Endothelial cell of umbilical vein (primary cell): Measurements from ENCODE around the gene G0S2. TPM values are rescaled to one million over a fixed set of nuclear protein-coding genes. Genes with fewer than 3 reads are reported as not detected.

Source experiments
- BruUV-seq: library from RNA; stranded (reverse); fragments of 400-500 nt; replicated peaks from 2 replicates; lab custom pipeline; 2021; lab: Mats Ljungman, UMichigan
- CTCF ChIA-PET: fragments of 300-600, 350-600 bp; sonication (Branson Sonifier 250); formaldehyde crosslinking; loops from one replicate; lab custom pipeline; 2021; ENCODE audit warnings: antibody characterized with exemption, inconsistent platforms; lab: Charles Lee
- POLR2A ChIA-PET: fragments of 300-600, 350-600 bp; sonication (Branson Sonifier 250); formaldehyde crosslinking; loops from one replicate; lab custom pipeline; 2021; ENCODE audit warnings: antibody characterized with exemption, inconsistent platforms; lab: Charles Lee
- DNase-seq: peaks from one replicate; pipeline ENCODE4 v3.0.0-alpha.2; 2011; ENCODE audit warnings: low read depth, low spot score
- FAIRE-seq: peaks from 2 replicates; lab custom pipeline; 2011; peaks lifted over from hg19 to GRCh38; lab: Jason Lieb, UNC
- H2AFZ ChIP-seq: 2 replicates; pipeline ENCODE4 v1.6.0; 2012; ENCODE audit warnings: low read depth, low read length, control low read depth, inconsistent platforms
- H3K27ac ChIP-seq: 2 replicates; pipeline ENCODE4 v1.5.1; 2011; ENCODE audit warnings: low read depth, mild to moderate bottlenecking, control low read depth, low read length, moderate library complexity; ENCODE audit not compliant: insufficient read depth
- H3K27me3 ChIP-seq, 2 experiments: 2 replicates each; pipeline versions ENCODE4 v1.6.0 to v1.6.1; 2011; ENCODE audit warnings: low read length in 2 of 2, mixed read lengths in 1 of 2; ENCODE audit not compliant: control insufficient read depth in 2 of 2, insufficient read depth in 2 of 2
- H3K36me3 ChIP-seq, 2 experiments: 2 replicates in 1 of 2; 3 replicates in 1 of 2; pipeline ENCODE4 v1.5.1; 2011; ENCODE audit warnings: low read length in 2 of 2, mild to moderate bottlenecking in 1 of 2, moderate library complexity in 1 of 2; ENCODE audit not compliant: control insufficient read depth in 2 of 2, insufficient read depth in 2 of 2; ENCODE audit errors: extremely low read depth in 1 of 2
- H3K4me1 ChIP-seq: 3 replicates; pipeline ENCODE4 v1.5.1; 2011; ENCODE audit warnings: mild to moderate bottlenecking, low read length; ENCODE audit not compliant: control insufficient read depth, insufficient read depth; ENCODE audit errors: extremely low read depth
- H3K4me2 ChIP-seq: 2 replicates; pipeline ENCODE4 v1.6.1; 2011; ENCODE audit warnings: low read length, control low read depth, mixed read lengths; ENCODE audit not compliant: insufficient read depth
- H3K4me3 ChIP-seq, 3 experiments: fragments of 200-600 bp in 1 of 3; sonication (generic), shearing (Covaris generic) in 1 of 3; replicated peaks in 1 of 3; 2 replicates each; pipeline ENCODE4 v1.5.1; 2011 to 2016; ENCODE audit warnings: control low read depth in 3 of 3, low read length in 3 of 3, mild to moderate bottlenecking in 2 of 3, inconsistent platforms in 1 of 3, low read depth in 1 of 3, moderate library complexity in 1 of 3; ENCODE audit not compliant: insufficient read depth in 1 of 3
- H3K79me2 ChIP-seq: 2 replicates; pipeline ENCODE4 v1.6.0; 2012; ENCODE audit warnings: low read length, inconsistent platforms; ENCODE audit not compliant: control insufficient read depth, insufficient read depth
- H3K9ac ChIP-seq: replicated peaks from 2 replicates; pipeline ENCODE3; 2011; ENCODE audit warnings: low read length, control low read depth; ENCODE audit not compliant: insufficient read depth; ENCODE audit errors: extremely low read depth
- H3K9me1 ChIP-seq: replicated peaks from 3 replicates; pipeline ENCODE4 v1.6.0; 2011; ENCODE audit warnings: mild to moderate bottlenecking, low read length; ENCODE audit not compliant: control insufficient read depth, insufficient read depth; ENCODE audit errors: extremely low read depth
- H3K9me3 ChIP-seq: replicated peaks from 2 replicates; pipeline ENCODE4 v1.5.1; 2012; ENCODE audit warnings: low read length, inconsistent platforms; ENCODE audit not compliant: control insufficient read depth, insufficient read depth
- H4K20me1 ChIP-seq: replicated peaks from 2 replicates; pipeline ENCODE3; 2011; ENCODE audit warnings: mild to moderate bottlenecking, low read length; ENCODE audit not compliant: control insufficient read depth, insufficient read depth; ENCODE audit errors: extremely low read depth
- CTCF ChIP-seq, 2 donors: IDR thresholded peaks; 1 replicate in 1 of 2; 2 replicates in 1 of 2; pipeline ENCODE4 v1.5.1; 2011; ENCODE audit warnings: low read length in 2 of 2, mild to moderate bottlenecking in 2 of 2, moderate library complexity in 2 of 2, control low read depth in 1 of 2, inconsistent platforms in 1 of 2, low read depth in 1 of 2; ENCODE audit not compliant: insufficient read depth in 1 of 2; ENCODE audit errors: extremely low read depth in 1 of 2
- EZH2 ChIP-seq: IDR thresholded peaks from 2 replicates; pipeline ENCODE4 v1.6.1; 2012; ENCODE audit warnings: borderline replicate concordance, low read depth, mild to moderate bottlenecking, moderate library complexity, low read length, inconsistent platforms; ENCODE audit not compliant: severe bottlenecking
- FOS ChIP-seq: IDR thresholded peaks from 2 replicates; pipeline ENCODE4 v1.6.1; 2011; ENCODE audit warnings: mild to moderate bottlenecking, low read length, moderate library complexity, borderline replicate concordance; ENCODE audit not compliant: insufficient read depth
- GATA2 ChIP-seq: IDR thresholded peaks from 2 replicates; pipeline ENCODE4 v1.7.0; 2011; ENCODE audit warnings: low read depth, mild to moderate bottlenecking, moderate library complexity, mixed read lengths, low read length; ENCODE audit not compliant: insufficient read length, insufficient read depth
- JUN ChIP-seq: IDR thresholded peaks from 2 replicates; pipeline ENCODE4 v1.6.1; 2011; ENCODE audit warnings: borderline replicate concordance, low read depth; ENCODE audit not compliant: insufficient read length, insufficient read depth
- MAX ChIP-seq: IDR thresholded peaks from 2 replicates; pipeline ENCODE4 v1.6.1; 2011; ENCODE audit not compliant: insufficient read depth, insufficient read length
- MYC ChIP-seq: IDR thresholded peaks from one replicate; pipeline ENCODE4 v1.6.1; 2011; ENCODE audit warnings: mild to moderate bottlenecking, low read depth, low read length
- POLR2A ChIP-seq: IDR thresholded peaks from 2 replicates; pipeline ENCODE4 v1.6.1; 2012; ENCODE audit warnings: low read depth, mild to moderate bottlenecking, control low read depth, low read length
- POLR2AphosphoS5 ChIP-seq: IDR thresholded peaks from 2 replicates; pipeline ENCODE4 v1.6.1; 2012; ENCODE audit warnings: low read depth, mild to moderate bottlenecking, control low read depth, low read length, moderate library complexity; ENCODE audit not compliant: insufficient read depth
- dilution Hi-C: fragments of 300-500 bp; cut with MboI; formaldehyde crosslinking; loops from one replicate; pipeline ENCODE4 v1.15.0; 2019; ENCODE audit warnings: low sequenced_read_pairs; ENCODE audit not compliant: extremely low pct_ligation_motif_present
- intact Hi-C: fragments of 100-400 bp; cut with micrococcal nuclease; formaldehyde crosslinking; loops from one replicate; pipeline ENCODE4 v1.10.0; 2022
- polyA plus RNA-seq, 4 experiments: library from polyadenylated mRNA; depleted of rRNA in 3 of 4; stranded (reverse) in 3 of 4; unstranded in 1 of 4; fragments of >200 nt; gene quantifications; 2 replicates each; pipeline versions ENCODE4 v1.2.1 to v1.2.3, GENCODE V29; 2011 to 2012; ENCODE audit warnings: missing spikeins in 1 of 4
- total RNA-seq: library from RNA; stranded (reverse); gene quantifications from 2 replicates; pipeline ENCODE4 v1.2.3, GENCODE V29; 2021

The G0S2 gene
- total and polyA plus RNA-seq, 2 donors (not counting 3 experiments of a cell fraction or from before 2014, with no cell fraction given), result 0.91 to 1.9 TPM

GRCh38 chr1:209634005-209634737, 41.0 kb upstream of the G0S2 start:
- H3K9me1 ChIP-seq, result no peaks in the 10 kb centered on the region
- intact Hi-C loops, result no loop called here
- no peak overlapping the region for H2AFZ ChIP-seq
- no TSS peak for BruUV-seq
- no peaks in the 10 kb centered on the region for H3K4me1 ChIP-seq
- no peak overlapping the region for H3K27ac ChIP-seq
- dilution Hi-C loops, result no loop called here
- no peak overlapping the region for H3K4me3 ChIP-seq
- ChIA-PET POLR2A (no interaction called here), CTCF (interaction anchor here (0.5 to 1.7 kb wide), 6 partner anchors 12 to 68 kb away, joined by 3 to 7 read pairs (median 4); no protein-coding TSS in a partner anchor)
- no peak overlapping the region for H3K9ac ChIP-seq
- TF ChIP-seq EZH2, result no peak
- no peak for TF ChIP-seq POLR2AphosphoS5
- no peak for TF ChIP-seq MAX
- no peak for TF ChIP-seq CTCF (IDR thresholded peaks at IDR 0.05; ENCODE audit: extremely low read depth in 1 of 2, insufficient read depth in 1 of 2, low read depth in 1 of 2, low read length in 2 of 2)
- no peak for TF ChIP-seq MYC
- TF ChIP-seq JUN, result no peak
- no peak for TF ChIP-seq POLR2A
- TF ChIP-seq GATA2, result no peak
- TF ChIP-seq FOS, result no peak
- H3K9me3 ChIP-seq, result no peaks in the 10 kb centered on the region
- no peaks in the 10 kb centered on the region for H3K36me3 ChIP-seq
- DNase-seq (no peak), FAIRE-seq (no peak)
- H3K4me2 ChIP-seq, result no peak overlapping the region
- H3K79me2 ChIP-seq, result no peaks in the 10 kb centered on the region
- H4K20me1 ChIP-seq, result no peaks in the 10 kb centered on the region
- H3K27me3 ChIP-seq, result no peaks in the 10 kb centered on the region
